NCI-H510A (cell line): ENCODE data around the gene PGAM1.
A peak's percentile ranks its signal among the peaks of the same experiment; 100 is the strongest.
"Not testable (repeated sequence)": the region's sequence is repeated elsewhere in the genome, so short reads cannot be mapped to it uniquely, and the experiment has no call there.

Experiments used
- DNase-seq: peaks from one replicate; lab custom pipeline; 2025; lab: John Stamatoyannopoulos, UW

Gene PGAM1

GRCh38 chr10:97425964-97426775, at the start of gene PGAM1:
PGAM1 (plus strand) TSS chr10:97426191; CDS start chr10:97426308, 117 bp downstream.
- DNase-seq: peak; percentile 86

DNA sequence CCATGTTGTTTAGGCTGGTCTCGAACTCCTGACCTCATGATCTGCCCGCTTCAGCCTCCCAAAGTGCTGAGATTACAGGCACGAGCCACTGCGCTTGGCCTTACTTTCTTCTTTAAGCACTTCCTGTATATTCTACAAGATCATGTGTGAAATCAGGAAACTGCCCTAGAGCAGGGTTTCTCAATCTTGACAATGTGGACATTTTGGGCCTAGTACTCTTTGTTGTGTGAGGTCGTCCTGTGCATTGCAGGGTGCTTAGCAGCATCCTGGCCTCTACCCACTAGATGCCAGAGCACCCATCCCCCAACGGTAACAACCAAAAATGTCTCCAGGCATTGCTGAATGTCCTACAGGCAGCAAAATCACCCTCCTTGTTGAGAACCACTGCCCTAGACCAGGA, 49.6 kb upstream of the PGAM1 start:
- DNase-seq: no peak

- DNase-seq: no peak
These were observed 46.8 kb upstream of the PGAM1 start for GRCh38 chr10:97378933-97379921.

DNA sequence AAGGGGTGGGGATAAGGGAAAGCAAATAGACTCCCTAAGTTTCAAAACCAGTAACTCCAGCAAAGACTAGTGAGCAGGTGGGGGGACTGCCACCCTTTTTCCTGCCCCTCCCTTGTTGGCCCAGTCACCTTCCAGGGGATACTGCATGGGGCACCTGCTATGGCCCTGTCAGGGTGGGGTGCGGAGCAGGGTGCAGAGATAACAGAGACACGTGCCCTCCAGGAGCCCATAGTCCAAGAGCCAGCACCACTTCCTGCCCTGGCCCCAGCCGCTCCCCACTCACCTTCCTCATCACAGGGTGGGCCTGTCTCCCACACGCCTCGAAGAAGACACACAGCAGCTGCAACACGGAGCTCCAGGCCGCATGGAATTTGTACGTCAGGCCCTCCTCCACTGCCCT, 45.5 kb upstream of the PGAM1 start:
- DNase-seq: no peak

DNA sequence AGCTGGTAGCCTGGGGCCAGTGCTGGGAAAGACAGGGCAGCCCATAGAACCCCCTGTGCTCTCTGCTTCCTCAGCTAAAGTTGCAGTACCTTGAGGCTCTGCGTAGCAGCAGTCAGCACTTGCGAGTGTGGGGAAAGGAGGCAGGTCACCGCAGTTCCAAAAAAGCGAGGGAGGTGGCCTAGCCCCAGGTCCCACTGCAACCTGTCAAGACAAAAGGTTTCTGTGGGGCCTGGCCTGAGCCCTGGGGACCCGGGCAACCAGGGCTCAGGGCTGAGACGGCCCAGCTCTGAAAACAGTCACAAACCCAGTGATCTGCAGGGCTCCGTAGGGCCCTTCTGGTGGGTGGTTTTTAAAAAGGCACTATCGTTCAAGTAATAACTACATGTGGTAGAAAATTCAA, 44.4 kb upstream of the PGAM1 start:
- DNase-seq: no peak

DNA sequence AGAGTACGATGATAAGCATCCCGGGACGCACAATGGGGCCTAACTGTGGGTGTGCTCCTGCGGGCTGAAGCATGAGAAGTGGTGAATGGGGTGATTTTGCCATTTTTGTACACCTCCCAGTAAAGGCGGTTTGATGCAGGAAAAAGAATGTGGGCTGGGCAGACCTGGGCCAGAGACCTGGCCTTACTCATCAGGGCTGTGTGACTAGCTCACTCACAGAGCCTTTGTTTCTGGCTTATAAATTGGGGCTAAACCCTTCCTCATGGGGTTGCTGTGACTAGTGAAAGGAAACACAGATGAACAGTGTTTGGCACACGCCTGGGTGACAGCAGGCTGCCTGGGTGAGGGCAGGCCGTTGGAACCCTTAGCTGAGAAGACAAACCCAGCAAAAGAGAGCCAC, 42.8 kb upstream of the PGAM1 start:
- DNase-seq: no peak

GRCh38 chr10:97384156-97384555, 41.8 kb upstream of the PGAM1 start:
- DNase-seq: no peak

DNA sequence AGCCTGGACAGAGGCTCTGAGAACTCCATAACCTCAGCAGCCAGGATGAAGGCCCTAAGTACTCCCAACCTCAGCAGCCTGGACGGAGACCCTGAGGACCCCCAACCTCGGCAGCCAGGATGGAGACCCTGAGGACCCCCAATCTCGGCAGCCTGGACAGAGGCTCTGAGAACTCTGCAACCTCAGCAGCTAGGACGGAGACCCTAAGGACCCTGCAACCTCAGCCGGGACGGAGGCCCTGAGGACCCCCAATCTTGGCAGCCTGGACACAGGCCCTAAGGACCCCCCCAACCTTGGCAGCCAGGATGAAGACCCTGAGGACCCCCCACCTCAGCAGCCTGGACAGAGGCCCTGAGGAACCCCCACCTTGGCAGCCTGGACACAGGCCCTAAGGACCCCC, 41.4 kb upstream of the PGAM1 start:
- DNase-seq: no peak

DNA sequence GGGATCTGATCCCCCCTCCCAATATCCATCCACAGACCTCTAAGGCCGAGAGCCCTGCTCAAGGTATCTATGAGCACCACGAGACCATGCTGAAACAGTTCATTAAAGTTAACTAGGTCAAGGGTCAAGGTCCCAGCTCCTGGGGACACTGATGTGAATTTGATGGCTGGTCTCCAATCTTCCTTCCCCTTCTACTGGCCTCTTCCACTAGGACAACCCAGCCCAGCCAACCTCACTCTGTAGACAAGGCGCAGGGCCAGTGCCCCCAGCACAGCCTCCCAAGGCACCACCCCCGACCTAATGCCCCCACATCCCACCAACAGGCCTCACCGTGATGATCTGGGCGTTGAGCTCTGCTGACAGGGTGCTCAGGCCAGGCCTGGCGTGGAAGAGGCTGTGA, 40.4 kb upstream of the PGAM1 start:
- DNase-seq: no peak

- no peak for DNase-seq
These were observed 37.8 kb upstream of the PGAM1 start for GRCh38 chr10:97388152-97388551.

DNA sequence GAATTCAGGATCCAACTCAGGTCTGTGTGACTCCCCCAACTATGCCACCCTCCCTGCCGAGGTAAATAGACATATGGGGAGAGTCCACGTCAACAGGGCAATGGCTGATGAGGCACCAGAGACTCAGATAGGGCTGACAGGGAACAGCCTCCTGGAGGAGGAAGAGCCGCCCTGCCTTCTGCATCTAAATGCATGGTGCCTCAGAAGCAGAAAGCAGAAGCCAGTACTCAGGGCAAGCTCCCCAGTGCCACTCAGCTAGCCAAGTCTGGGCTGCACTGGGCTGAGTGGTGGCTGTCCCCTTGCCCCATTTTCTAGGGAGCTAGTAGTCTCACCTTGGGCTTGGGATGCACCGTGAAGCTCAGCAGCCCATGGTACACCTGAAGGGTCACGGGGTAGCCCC, 35.9 kb upstream of the PGAM1 start:
- no peak for DNase-seq

- DNase-seq: no peak
These were observed 32.9 kb upstream of the PGAM1 start for GRCh38 chr10:97393034-97393573.

DNA sequence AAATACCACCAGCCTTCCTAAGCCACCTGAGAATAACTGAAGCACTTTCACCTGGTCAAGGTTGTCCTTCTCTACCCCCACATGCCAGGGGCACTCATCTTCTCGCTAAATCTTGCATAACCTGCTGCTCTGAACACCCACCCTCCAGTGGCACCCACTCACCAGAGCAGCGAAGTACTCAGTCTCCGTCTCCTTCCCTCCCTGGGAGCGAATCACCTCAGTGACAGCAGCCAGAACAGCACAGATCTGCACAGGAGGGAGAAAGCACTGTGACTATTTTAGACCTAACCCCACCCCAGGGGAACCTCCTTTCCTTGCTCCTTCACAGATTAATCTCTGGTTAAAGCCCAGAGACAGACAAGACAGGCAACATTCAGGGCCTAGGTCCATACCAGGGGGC, 29.9 kb upstream of the PGAM1 start:
- no peak for DNase-seq

GRCh38 chr10:97399843-97400545, 26.0 kb upstream of the PGAM1 start:
- peak; percentile 28 for DNase-seq

- DNase-seq: peak; percentile 95
These were observed 25.1 kb upstream of the PGAM1 start, which contains the start of gene RRP12 for GRCh38 chr10:97400665-97401454. RRP12 (minus strand) TSS chr10:97401340; CDS start chr10:97401231, 109 bp downstream.

- no peak for DNase-seq
These were observed 24.5 kb upstream of the PGAM1 start for GRCh38 chr10:97401455-97401919.

DNA sequence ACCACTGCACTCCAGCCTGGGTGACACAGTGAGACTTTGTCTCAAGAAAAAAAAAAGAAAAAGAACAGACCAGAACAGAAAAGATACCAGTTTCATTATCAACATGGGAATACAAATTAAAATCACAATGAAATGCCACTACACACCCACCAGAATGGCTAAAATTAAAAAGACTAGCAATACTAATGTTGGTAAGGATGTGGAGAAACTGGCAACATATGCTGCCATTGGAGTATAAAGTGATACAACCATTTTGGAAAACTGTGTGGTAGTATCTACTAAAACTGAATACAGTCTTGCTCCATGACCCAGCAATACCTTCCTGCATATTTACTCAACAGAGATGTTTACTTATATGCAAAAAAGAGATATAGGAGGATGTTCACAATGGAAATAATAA, 21.9 kb upstream of the PGAM1 start:
- no peak for DNase-seq

DNA sequence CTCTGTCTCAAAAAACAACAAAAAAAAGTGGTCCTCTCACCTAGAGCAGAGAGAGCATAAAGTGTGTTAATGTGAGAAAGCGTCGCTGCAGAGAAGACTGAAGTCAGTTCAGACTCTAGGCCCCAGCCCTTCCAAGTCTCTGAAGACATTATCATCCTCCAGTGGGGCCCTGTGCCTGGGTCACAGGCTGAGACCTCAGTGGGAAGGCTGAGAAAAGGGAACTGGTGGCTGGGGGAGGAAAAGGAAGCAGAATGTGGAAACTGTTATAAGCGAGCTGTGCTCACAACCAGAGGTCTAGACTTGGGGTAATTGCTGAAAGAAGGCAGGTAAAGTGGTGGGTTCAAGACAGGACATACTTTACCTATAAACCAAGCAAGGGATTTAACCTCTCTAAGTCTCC, 19.9 kb upstream of the PGAM1 start:
- no peak for DNase-seq

GRCh38 chr10:97406483-97406882, 19.5 kb upstream of the PGAM1 start:
- not testable (repeated sequence) for DNase-seq

- DNase-seq: peak; percentile 53
These were observed 18.6 kb upstream of the PGAM1 start for GRCh38 chr10:97407211-97407951.
